GM19193 (cell line): Measurements from ENCODE around the gene PRAMEF13.
"Not testable (repeated sequence)": the region's sequence is repeated elsewhere in the genome, so short reads cannot be mapped to it uniquely, and the experiment has no call there.

Experiments
- POLR2A ChIP-seq: IDR thresholded peaks from 4 replicates; pipeline ENCODE4 v1.6.1; 2011; ENCODE audit not compliant: insufficient read depth, insufficient read length; ENCODE audit errors: extremely low read depth

PRAMEF13 gene, protein sequence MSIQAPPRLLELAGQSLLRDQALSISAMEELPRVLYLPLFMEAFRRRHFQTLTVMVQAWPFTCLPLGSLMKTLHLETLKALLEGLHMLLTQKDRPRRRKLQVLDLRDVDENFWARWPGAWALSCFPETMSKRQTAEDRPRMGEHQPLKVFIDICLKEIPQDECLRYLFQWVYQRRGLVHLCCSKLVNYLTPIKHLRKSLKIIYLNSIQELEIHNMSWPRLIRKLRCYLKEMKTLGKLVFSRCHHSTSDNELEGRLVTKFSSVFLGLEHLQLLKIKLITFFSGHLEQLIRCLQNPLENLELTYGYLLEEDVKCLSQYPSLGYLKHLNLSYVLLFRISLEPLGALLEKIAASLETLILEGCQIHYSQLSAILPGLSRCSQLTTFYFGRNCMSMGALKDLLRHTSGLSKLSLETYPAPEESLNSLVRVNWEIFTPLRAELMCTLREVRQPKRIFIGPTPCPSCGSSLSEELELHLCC

DNA sequence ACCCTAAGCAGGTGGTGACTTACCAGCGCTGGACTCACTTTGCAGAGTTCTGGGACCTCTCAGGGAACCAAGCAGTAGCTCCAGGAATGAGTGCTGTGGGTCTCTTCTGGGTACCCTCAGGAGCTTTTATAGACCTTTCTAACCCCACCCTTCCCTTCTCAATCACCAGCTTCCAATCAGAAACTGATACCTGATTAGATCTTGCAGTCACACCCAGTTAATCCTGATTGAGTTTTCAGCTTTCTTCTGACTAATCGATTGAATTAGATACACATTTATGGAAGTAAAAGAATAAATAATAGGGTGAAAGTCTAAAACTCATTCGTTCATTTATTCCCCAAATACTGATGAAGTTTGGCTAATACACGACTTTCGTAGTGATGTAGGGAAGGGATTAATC lies at the start of gene PRAMEF13:
PRAMEF13 (minus strand) TSS at position 101 of the 400 bp plus-strand sequence. CDS start 1,820 bp downstream, outside the sequence.
- TF ChIP-seq POLR2A: not testable (repeated sequence)

- no peak for TF ChIP-seq POLR2A
Observed at GRCh38 chr1:13228343-13228781, 27.2 kb upstream of the PRAMEF13 start.

GRCh38 chr1:13225675-13226204 lies 24.5 kb upstream of the PRAMEF13 start, which contains the start of gene PRAMEF18:
PRAMEF18 (minus strand) TSS chr1:13226154; CDS start chr1:13226106, 48 bp downstream.
- not testable (repeated sequence) for TF ChIP-seq POLR2A

DNA sequence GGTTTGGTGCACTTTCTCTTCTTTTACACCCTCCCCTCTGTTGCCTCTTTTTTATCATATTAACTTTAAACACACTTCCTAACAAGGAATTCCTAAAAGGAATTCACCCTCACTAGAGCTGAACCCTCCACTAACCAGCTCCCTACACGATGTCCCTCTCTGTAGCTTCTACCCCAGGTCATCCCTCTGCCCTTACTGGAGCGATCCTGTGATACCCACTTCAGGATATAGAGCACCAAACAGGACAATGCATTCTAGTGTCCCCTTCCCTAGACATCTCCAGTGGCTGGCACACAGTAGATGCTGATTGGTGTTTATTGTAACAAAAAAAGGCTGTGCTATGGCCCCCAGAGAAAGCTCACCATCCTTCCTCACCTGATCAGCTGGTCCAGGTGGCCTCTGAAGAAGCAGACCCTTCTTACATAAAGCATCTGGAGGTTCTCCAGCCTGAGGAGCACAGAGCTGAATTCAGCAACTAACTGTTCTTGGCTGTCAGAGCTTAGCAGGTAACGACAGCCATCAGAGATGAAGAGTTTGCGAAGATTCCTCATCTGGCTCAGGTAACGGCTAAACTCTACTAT lies 23.4 kb upstream of the PRAMEF13 start:
- no peak for TF ChIP-seq POLR2A

GRCh38 chr1:13171548-13171947 lies 29.7 kb downstream of the PRAMEF13 start, which contains the start of gene PRAMEF9:
PRAMEF9 (plus strand) TSS chr1:13171848; CDS start chr1:13175281, 3,433 bp downstream.
- not testable (repeated sequence) for TF ChIP-seq POLR2A

DNA sequence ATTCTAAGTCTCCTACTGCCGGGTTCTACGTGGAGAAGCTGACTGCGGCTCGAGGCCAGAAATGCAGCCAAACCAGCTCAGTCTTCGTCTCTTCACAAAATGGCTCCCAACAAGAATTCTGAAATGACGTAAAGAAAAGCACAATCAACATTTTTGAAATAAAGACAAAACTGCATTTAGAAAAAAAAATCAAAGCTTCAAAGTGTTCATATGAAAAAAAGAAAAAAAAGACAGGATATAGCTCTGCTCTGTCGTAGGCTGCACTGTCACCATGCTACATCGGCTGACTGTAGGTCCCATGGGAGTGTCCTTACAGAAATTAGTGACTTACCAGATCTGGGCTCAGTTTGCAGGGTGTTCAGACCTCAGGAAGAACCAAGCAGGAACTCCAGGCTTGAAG lies 35.7 kb downstream of the PRAMEF13 start, which contains the start of gene HNRNPCL4:
HNRNPCL4 (minus strand) TSS at position 101 of the 400 bp plus-strand sequence. CDS start 164 bp downstream, outside the sequence.
- TF ChIP-seq POLR2A: not testable (repeated sequence)

GRCh38 chr1:13155909-13156308 lies 45.3 kb downstream of the PRAMEF13 start, which contains the start of gene PRAMEF26:
PRAMEF26 (minus strand) TSS chr1:13156009; CDS start chr1:13153095, 2,914 bp downstream.
- TF ChIP-seq POLR2A: not testable (repeated sequence)
